SK-N-SH treated with all-trans-retinoic acid at 6 μM for 48 hours (cell line): ENCODE results near the gene OSBPL5.

Experiments used
- ARNTL ChIP-seq: fragments of 450-650 bp; formaldehyde crosslinking; IDR thresholded peaks from 2 replicates; pipeline ENCODE4 v1.5.0; 2020; ENCODE audit warnings: low read depth, mild to moderate bottlenecking, moderate library complexity, borderline replicate concordance
- CSDC2 ChIP-seq: fragments of 250-450 bp; sonication (Bioruptor Pico); IDR thresholded peaks from 2 replicates; pipeline ENCODE4 v1.5.0; 2020; ENCODE audit warnings: mild to moderate bottlenecking, moderate library complexity
- ESRRG ChIP-seq: fragments of 250-450 bp; sonication (Bioruptor Pico); IDR thresholded peaks from 2 replicates; pipeline ENCODE4 v1.6.1; 2021; ENCODE audit warnings: mild to moderate bottlenecking
- GLIS3 ChIP-seq: fragments of 250-450 bp; sonication (Bioruptor Pico); IDR thresholded peaks from 2 replicates; pipeline ENCODE4 v1.5.0; 2020; ENCODE audit warnings: mild to moderate bottlenecking, moderate library complexity
- ISL1 ChIP-seq: fragments of 250-450 bp; sonication (Bioruptor Pico); IDR thresholded peaks from 2 replicates; pipeline ENCODE4 v2.1.2; 2022; ENCODE audit warnings: mild to moderate bottlenecking, moderate library complexity
- SNAI2 ChIP-seq: fragments of 250-450 bp; sonication (Bioruptor Pico); IDR thresholded peaks from 2 replicates; pipeline ENCODE4 v1.5.0; 2020; ENCODE audit warnings: mild to moderate bottlenecking, moderate library complexity
- TCF4 ChIP-seq: fragments of 250-450 bp; sonication (Bioruptor Pico); IDR thresholded peaks from 2 replicates; pipeline ENCODE4 v1.8.0; 2021; ENCODE audit warnings: mild to moderate bottlenecking, moderate library complexity, borderline replicate concordance
- TOX ChIP-seq: fragments of 250-450 bp; sonication (Bioruptor Pico); IDR thresholded peaks from 2 replicates; pipeline ENCODE4 v1.8.0; 2021; ENCODE audit warnings: mild to moderate bottlenecking, moderate library complexity, borderline replicate concordance
- ZFP3 ChIP-seq: fragments of 250-450 bp; sonication (Bioruptor Pico); IDR thresholded peaks from 2 replicates; pipeline ENCODE4 v1.5.0; 2020; ENCODE audit warnings: mild to moderate bottlenecking, moderate library complexity
- ZNF565 ChIP-seq: fragments of 450-650 bp; formaldehyde crosslinking; conservative IDR thresholded peaks from 2 replicates; pipeline ENCODE4 v1.5.0; 2020; ENCODE audit warnings: low read depth, mild to moderate bottlenecking, moderate library complexity
- TF ChIP-seq, protein P1 (sequence below): fragments of 250-450 bp; sonication (Bioruptor Pico); IDR thresholded peaks from 2 replicates; pipeline ENCODE4 v1.5.1; 2020; ENCODE audit warnings: low read depth, mild to moderate bottlenecking, moderate library complexity
- TF ChIP-seq, protein P2 (sequence below): fragments of 250-450 bp; sonication (Bioruptor Pico); IDR thresholded peaks from 2 replicates; pipeline ENCODE4 v1.8.0; 2020; ENCODE audit warnings: mild to moderate bottlenecking, moderate library complexity, borderline replicate concordance

DNA sequence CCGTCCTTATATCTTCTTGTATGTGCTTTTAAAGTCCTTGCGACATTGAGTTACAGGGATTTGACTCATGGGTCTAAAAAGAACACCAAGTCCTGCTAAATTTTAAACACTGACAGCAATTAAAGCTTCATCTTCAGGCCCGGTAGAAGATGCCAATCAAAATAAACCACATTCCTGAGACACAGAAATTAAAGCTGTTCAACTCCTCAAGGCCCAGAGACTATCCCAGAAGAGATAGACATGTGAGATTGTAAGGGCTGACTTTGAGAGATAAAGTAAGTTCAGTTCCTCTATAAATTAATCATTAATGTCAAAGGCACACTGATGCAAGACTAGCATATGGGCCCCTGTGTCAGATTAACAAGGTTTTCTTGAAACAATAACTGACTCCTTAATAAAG is 49.8 kb downstream of the OSBPL5 start:
- TF ChIP-seq, protein P1, sequence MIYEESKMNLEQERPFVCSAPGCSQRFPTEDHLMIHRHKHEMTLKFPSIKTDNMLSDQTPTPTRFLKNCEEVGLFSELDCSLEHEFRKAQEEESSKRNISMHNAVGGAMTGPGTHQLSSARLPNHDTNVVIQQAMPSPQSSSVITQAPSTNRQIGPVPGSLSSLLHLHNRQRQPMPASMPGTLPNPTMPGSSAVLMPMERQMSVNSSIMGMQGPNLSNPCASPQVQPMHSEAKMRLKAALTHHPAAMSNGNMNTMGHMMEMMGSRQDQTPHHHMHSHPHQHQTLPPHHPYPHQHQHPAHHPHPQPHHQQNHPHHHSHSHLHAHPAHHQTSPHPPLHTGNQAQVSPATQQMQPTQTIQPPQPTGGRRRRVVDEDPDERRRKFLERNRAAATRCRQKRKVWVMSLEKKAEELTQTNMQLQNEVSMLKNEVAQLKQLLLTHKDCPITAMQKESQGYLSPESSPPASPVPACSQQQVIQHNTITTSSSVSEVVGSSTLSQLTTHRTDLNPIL (CRISPR knock-in tag), result no peak
- TF ChIP-seq TCF4 (no peak), SNAI2 (CRISPR knock-in tag) (no peak), ESRRG (CRISPR knock-in tag) (no peak), ZNF565 (CRISPR knock-in tag) (no peak), ISL1 (CRISPR knock-in tag) (no peak), GLIS3 (CRISPR knock-in tag) (no peak), TOX (no peak), ZFP3 (CRISPR knock-in tag) (no peak), ARNTL (CRISPR knock-in tag) (no peak), CSDC2 (CRISPR knock-in tag) (no peak)
- TF ChIP-seq, protein P2, sequence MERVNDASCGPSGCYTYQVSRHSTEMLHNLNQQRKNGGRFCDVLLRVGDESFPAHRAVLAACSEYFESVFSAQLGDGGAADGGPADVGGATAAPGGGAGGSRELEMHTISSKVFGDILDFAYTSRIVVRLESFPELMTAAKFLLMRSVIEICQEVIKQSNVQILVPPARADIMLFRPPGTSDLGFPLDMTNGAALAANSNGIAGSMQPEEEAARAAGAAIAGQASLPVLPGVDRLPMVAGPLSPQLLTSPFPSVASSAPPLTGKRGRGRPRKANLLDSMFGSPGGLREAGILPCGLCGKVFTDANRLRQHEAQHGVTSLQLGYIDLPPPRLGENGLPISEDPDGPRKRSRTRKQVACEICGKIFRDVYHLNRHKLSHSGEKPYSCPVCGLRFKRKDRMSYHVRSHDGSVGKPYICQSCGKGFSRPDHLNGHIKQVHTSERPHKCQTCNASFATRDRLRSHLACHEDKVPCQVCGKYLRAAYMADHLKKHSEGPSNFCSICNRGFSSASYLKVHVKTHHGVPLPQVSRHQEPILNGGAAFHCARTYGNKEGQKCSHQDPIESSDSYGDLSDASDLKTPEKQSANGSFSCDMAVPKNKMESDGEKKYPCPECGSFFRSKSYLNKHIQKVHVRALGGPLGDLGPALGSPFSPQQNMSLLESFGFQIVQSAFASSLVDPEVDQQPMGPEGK, result no peak
